Transverse colon (tissue), 4 donors: ENCODE measurements around the gene PDF.

Experiments
- CTCF ChIP-seq, 5 experiments: fragments of 200-600 bp in 3 of 5; fragments of 450-650 bp in 2 of 5; sonication (generic) in 3 of 5; IDR thresholded peaks; 1 replicate in 2 of 5; 2 replicates in 3 of 5; pipeline ENCODE4 v1.5.1; 2016 to 2017; ENCODE audit warnings: antibody characterized with exemption in 5 of 5, inconsistent platforms in 3 of 5, mild to moderate bottlenecking in 2 of 5, moderate library complexity in 1 of 5
- POLR2A ChIP-seq: fragments of 450-650 bp; IDR thresholded peaks from one replicate; pipeline ENCODE4 v1.6.1; 2016; ENCODE audit warnings: antibody characterized with exemption, mild to moderate bottlenecking, moderate library complexity
- POLR2AphosphoS5 ChIP-seq, 3 donors: sonication (generic); formaldehyde crosslinking; IDR thresholded peaks; one replicate each; pipeline ENCODE4 v1.6.1; 2016; ENCODE audit warnings: antibody characterized with exemption in 3 of 3

GRCh38 chr16:69310653-69311532 lies 19.5 kb downstream of the PDF start, which contains the start of gene VPS4A:
- peak in 2 of 3 donors; percentile 80 to 81 for TF ChIP-seq POLR2AphosphoS5 (IDR thresholded peaks at IDR 0.05)
- peak; percentile 32 for TF ChIP-seq POLR2A
- peak; percentile 42 to 97 (median 81) for TF ChIP-seq CTCF (IDR thresholded peaks at IDR 0.05)
